ENCODE results near the gene HBD.
"Not testable (repeated sequence)": the region's sequence is repeated elsewhere in the genome, so short reads cannot be mapped to it uniquely, and the experiment has no call there.

Gene HBD

DNA sequence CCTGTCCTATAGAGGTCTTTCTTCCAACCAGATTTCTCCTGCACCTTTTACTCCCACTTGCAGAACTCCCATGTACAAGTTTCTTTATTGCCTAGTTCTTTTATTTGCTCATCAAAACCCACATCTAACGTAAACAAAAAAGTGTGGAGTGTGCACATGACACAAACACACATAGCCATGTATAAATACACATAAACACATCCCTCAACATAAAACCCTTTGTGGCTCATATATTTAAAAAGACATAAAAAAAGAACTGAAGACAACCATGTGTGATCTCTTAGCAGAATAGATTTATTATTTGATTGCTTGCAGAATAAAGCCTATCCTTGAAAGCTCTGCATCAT is 18.6 kb upstream of the HBD start:
- no peak for DNase-seq (ENCODE audit: low spot score)

- no peak for DNase-seq (ENCODE audit: low spot score)
Observed at GRCh38 chr11:5252192-5252918, 18.1 kb upstream of the HBD start.

- no peak for DNase-seq (ENCODE audit: low spot score)
Observed at GRCh38 chr11:5251746-5252145, 17.5 kb upstream of the HBD start.

DNA sequence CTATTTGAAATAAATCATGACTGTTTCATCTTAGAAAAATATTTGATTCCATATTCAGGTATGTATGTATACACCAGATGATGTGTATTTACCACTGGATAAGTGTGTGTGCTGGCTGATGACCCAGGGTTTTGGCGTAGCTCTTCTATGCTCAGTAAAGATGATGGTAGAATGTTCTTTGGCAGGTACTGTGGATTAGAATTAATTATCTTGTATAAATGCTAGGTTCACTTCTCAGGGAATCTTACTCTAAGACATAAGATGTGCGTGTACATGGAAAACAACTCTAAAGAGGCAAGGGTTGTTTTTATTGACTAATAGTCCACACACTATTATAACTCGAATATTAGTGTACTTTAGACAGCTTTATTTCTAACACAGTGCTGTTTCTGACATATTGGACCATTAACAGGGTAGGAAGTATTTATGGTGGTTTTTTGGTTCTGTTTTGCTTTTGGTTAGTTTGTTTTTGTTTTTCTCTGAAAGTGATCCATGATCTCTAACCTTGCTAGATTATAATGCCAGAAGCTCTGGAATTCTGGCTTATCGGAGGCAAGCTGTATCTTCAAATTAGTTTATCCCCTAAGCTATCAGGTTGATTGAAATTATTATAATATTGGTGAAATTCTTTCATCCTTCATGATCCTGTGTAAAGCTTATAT is 16.4 kb upstream of the HBD start:
- no peak for DNase-seq (ENCODE audit: low spot score)

- DNase-seq (ENCODE audit: low spot score): not testable (repeated sequence)
Observed at GRCh38 chr11:5249807-5250396, 15.6 kb upstream of the HBD start, which contains the start of gene HBG1. Gene HBG1 (minus strand): TSS chr11:5249857. CDS start chr11:5249804, 53 bp downstream.

- DNase-seq (ENCODE audit: low spot score): not testable (repeated sequence)
Observed at GRCh38 chr11:5248498-5248897, 14.2 kb upstream of the HBD start.

GRCh38 chr11:5247472-5248192 is 13.3 kb upstream of the HBD start:
- no peak for DNase-seq (ENCODE audit: low spot score)

- DNase-seq (ENCODE audit: low spot score): no peak
Observed at GRCh38 chr11:5246772-5247471, 12.6 kb upstream of the HBD start.

GRCh38 chr11:5245155-5245554 is 10.9 kb upstream of the HBD start:
- DNase-seq (ENCODE audit: low spot score): no peak

- no peak for DNase-seq (ENCODE audit: low spot score)
Observed at GRCh38 chr11:5243816-5244180, 9.5 kb upstream of the HBD start.

DNA sequence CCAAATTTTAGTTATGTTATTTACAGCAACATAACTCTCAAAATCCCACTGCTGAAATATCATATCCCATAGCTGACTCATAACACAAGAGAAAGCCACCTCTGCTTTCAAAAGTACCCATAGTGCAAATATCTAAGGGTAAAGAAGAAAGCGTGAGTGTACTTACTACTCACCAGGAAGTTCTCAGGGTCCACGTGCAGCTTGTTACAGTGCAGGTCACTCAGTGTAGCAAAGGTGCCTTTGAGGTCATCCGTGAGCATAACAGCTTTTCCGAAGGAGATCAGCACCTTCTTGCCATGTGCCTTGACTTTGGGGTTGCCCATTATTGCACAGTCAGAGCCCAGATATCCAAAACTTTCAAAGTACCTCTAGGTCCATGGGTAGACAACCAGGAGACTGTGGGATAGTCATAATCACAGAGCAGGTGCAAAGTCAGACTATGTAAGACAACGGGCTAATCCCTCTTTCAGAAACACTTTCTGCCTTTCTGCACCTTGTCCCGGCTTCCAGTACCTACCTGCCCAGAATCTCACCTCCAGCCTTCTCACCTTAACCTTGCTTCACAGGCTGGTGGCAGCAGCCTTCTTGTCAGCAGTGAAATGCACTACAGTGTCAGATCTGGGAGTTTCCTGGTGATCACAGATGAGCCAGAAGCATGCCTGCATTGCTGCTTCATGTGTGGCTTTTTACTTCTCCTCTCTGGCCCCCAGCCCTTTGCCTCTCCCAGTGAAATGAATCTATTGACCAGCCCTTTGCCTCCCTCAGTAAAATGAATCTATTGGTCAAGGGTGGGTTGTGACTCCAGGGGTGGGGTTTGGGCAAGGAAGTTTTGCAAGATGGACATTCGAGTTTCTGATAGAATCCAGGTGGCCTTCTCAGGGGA is 8.9 kb upstream of the HBD start:
- DNase-seq (ENCODE audit: low spot score): no peak

- no peak for DNase-seq (ENCODE audit: low spot score)
Observed at GRCh38 chr11:5242208-5242607, 7.9 kb upstream of the HBD start.

DNA sequence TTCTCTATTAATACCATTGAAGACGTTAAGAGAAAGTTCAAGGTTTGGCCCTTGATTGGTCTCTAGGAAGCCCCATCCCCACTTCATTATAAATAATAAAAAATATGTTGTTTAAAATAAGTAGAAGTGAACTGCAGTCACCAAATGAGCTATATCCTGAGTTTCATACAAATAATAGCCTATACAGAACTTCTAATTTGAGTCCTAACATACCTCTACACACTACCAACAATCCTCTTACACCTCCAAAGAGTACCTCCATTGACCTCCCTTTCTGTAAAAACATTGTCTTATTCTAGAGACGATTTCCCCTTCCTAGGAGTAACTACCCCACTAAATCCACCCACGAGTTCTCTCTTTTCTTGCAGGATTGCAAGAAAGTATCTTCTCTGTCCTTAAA is 7.2 kb upstream of the HBD start:
- no peak for DNase-seq (ENCODE audit: low spot score)

- DNase-seq (ENCODE audit: low spot score): no peak
Observed at GRCh38 chr11:5240458-5240857, 6.2 kb upstream of the HBD start.

DNA sequence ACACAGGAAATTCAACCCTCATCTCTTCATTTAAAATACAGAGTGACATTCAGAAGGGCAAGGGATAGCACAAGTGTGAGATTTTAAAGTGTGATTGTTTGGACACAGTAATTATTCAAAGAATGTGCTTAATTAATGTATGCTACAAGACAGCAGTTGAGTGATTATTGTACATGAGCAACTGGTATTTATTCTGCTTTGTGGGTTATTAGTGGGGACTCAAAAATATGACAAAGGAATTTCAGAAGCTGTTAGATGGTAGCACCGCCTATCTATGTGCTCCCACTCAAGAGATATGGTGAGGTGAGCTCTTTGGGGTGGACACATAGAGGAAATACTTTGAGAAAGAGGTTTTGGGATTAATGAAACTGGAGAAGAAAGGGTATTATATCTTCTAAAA is 5.8 kb upstream of the HBD start:
- no peak for DNase-seq (ENCODE audit: low spot score)

- no peak for DNase-seq (ENCODE audit: low spot score)
Observed at GRCh38 chr11:5239046-5239445, 4.8 kb upstream of the HBD start.

DNA sequence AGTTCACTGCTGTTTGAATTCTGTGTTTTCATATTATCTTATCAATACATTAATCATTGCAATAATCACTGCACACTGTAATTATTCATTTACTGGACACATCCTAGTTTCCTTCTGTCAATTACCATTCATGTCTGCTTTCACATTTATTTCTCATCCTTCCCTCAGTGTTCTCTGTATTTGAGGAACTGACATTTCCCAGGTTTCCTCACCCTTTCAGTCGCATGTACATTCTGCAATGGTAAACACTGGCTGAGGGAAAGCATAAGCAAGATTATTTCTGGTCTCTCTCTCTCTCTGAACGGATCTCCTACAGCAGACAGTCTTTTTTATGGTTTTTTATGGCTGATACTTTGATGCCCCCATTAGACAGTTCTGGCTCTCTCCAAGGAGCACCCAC is 4.2 kb upstream of the HBD start:
- DNase-seq (ENCODE audit: low spot score): no peak

- no peak for DNase-seq (ENCODE audit: low spot score)
Observed at GRCh38 chr11:5237420-5237819, 3.1 kb upstream of the HBD start.

DNA sequence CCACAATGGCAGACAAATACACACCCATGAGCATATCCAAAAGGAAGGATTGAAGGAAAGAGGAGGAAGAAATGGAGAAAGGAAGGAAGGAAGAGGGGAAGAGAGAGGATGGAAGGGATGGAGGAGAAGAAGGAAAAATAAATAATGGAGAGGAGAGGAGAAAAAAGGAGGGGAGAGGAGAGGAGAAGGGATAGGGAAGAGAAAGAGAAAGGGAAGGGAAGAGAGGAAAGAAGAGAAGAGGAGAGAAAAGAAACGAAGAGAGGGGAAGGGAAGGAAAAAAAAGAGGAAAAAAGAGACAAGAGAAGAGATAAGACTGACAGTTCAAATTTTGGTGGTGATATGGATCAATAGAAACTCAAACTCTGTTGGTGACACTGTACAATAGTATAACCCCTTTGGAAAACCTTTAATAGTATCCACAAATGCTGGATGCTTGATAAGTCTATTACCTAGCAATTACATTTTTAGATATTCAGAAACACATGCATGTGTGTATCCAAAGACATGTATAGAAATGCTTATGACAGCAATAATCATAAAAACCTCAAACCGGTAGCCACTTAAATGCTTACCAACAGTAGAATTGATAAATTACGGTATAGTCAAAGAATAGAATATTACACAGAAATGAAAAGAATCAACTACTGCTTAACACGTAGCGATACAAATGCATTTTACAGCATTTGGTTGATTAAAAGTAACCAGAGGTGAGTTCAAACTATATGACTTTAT is 1.2 kb upstream of the HBD start:
- no peak for DNase-seq (ENCODE audit: low spot score)

DNA sequence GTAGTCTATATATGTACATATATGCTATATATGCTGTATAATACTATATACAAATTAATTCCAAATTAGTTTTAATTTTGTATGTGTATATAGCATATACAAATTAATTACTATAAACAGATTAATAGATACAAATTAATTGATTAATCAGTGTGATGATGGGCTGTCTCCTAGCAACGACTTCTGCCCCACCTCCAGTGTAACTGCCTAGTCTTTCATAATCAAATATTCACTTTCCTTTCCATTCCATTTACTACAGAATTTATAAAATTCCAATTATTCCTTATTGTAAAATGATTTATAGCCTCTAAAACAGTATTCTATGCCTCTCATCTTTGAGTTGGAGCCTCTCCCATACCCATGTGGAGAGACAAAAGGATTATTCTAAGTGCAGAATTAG is 976 bp downstream of the HBD start:
- DNase-seq (ENCODE audit: low spot score): no peak

DNA sequence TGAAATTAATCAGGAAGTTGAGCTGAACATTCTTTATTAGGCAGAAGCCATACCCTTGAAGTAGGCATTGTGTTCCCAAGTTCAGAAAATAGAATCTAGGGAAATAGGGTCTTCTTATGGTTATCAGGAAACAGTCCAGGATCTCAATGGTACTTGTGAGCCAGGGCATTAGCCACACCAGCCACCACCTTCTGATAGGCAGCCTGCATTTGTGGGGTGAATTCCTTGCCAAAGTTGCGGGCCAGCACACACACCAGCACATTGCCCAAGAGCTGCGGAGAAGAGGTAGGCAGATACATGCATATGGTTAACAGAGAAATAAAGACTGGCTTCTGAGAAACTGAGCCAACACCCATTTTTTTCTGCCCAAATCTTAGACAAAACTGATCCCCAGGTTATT is 1.5 kb downstream of the HBD start:
- DNase-seq (ENCODE audit: low spot score): no peak
